Amygdala (tissue), 56 donors: ENCODE results near the gene NEURL2.
"Not testable (repeated sequence)": the region's sequence is repeated elsewhere in the genome, so short reads cannot be mapped to it uniquely, and the experiment has no call there.

Experiments used
- DNase-seq, 56 donors: peaks; one replicate each; lab custom pipeline; 2025; lab: John Stamatoyannopoulos, UW

NEURL2 gene

DNA sequence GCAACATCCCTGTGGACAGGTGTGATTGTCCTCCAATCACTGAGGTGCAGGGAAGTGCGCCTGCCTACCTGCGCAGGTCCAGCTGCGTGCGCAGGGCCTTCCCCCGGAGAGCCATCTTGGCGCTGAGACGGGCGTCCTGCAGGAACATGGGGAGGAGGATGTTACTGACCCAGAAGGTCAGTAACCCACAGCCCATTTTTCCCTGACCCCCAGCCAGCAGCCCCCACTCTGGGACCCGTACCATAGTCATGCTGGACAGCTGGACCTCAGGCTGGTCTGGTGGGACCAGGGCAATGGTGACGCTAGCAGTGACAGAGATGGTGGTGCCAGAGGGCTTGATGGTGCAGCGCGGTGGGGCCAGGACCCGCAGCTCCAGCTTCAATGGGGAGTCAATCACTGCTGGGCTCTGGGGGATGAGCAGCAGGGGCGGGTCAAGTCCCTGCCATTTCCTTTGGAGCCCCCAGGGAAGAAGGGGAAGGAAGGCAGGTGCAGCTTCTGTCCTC is 11.2 kb upstream of the NEURL2 start:
- no peak for DNase-seq

- not testable (repeated sequence) for DNase-seq
Observed at GRCh38 chr20:45901332-45901731, 10.3 kb upstream of the NEURL2 start.

DNA sequence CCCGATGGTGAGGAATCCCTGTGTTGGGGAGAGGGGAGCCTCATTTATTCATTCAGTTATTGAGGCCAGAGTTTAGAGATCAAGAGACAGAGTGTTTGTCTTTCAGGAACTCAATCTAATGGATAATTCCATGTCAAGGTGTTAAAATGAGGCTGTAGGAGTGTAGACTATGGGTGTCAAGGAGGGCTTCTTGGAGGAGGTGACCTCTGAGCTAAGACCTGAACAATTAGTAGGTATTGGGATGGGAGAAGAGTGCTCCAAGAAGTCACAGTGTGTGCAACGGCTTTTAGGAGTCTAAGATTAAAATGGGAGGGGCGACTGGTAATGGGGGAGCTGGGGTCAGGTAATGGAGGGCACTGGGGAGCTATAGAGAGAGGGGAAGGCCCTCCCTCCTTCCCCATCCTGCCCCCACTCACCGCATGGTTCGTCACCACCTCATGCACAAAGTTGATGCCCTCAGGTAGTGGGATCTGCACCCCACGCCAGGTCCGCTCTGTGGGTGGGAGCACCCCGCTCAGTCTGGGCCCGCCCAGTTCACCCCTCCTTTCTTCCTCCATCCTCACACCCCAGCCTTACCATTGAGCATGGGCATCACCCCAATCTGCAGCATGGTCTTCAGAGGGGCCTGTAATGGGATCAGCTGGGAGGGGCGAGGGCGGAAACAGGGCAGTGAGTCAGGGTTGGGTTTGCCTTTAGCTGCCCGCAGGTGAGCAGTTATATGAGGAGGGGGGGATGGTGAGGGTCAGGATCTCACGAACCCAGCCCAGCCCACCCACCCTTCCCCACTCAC is 8.2 kb upstream of the NEURL2 start:
- no peak for DNase-seq

GRCh38 chr20:45898285-45898684 is 7.3 kb upstream of the NEURL2 start:
- DNase-seq, result no peak

DNA sequence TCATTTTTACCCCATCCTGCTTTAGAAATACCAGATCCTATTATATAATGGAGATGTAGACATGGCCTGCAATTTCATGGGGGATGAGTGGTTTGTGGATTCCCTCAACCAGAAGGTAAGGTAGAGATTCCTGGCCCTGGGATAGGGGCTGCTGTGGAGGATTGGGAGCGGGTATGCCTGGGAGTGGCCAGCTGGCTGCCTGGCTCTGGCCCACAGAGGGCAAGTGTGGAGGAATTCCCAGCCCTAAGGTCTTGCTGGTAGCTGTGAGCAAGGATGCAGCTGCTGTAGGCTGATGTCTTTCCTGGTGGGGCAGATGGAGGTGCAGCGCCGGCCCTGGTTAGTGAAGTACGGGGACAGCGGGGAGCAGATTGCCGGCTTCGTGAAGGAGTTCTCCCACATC is 6.7 kb upstream of the NEURL2 start:
- DNase-seq, result no peak

DNA sequence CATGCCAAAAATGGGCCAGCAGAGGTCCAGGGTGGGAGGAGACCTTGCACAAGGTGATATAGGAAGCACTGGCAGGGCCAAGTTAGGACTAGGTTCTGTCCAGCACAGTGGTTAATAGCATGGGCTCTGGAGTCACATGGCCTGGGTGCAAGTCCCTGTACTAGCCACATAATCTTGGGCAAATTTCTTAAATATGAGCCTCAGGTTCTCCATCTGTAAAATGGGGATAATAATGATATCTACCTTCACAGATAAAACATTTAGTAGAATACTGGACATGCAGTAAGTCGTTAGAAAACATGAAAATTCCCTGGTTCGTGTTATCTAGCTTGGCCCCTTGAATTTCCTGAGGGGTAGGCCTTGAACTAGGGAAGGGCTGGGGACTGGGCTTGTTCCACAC is 6.3 kb upstream of the NEURL2 start:
- no peak for DNase-seq

DNA sequence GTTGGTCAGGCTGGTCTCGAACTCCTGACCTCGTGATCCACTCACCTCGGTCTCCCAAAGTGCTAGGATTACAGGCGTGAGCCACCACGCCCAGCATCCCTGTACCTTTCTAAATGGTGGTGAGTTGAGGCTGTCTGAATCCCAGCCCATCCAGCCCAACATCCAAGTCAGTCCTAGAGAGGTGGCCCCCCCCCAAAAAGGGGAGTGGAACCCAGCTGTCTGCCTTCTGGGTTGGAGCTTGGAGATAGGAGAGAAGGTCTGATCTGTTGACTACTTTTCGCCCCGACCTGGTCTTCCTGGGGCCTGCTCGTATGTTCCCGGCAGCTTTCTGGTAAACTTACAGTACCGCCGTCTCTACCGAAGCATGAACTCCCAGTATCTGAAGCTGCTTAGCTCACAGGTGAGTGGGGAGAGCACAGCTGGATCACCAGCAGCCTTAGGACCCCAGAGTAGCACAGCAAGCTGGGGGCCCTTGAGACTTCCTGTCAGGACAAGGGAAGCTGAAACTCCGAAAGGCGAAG is 5.7 kb upstream of the NEURL2 start:
- no peak for DNase-seq

GRCh38 chr20:45894797-45895196 is 3.8 kb upstream of the NEURL2 start:
- no peak for DNase-seq

GRCh38 chr20:45893831-45894230 is 2.8 kb upstream of the NEURL2 start:
- no peak for DNase-seq

DNA sequence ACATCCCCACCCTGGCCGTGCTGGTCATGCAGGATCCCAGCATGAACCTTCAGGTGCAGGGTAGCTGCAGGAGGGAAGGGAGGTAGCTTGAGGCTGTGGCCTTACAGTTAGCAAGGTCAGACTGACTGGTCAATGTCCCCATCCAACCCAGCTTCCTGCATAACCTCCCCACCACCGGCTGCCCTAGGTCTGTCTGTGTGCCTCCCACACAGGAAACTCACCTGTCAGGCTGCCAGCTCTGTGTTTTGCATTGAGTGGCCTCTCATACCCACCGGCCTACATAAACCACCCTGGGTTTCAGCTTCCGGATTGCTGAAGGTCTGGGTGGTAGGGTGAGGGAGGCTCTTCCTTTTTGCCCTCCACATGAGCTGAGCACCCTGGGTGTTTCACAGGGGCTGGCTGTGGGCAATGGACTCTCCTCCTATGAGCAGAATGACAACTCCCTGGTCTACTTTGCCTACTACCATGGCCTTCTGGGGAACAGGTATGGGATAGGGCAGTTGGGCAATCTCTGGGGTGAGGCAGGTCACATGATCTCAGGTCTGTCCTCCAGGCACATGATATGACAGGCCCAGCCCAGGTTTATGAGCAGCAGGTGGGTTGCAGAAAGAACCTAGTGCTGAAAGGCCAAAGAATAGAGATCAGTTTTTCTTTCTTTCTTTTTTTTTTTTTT is 2.0 kb upstream of the NEURL2 start:
- no peak for DNase-seq

DNA sequence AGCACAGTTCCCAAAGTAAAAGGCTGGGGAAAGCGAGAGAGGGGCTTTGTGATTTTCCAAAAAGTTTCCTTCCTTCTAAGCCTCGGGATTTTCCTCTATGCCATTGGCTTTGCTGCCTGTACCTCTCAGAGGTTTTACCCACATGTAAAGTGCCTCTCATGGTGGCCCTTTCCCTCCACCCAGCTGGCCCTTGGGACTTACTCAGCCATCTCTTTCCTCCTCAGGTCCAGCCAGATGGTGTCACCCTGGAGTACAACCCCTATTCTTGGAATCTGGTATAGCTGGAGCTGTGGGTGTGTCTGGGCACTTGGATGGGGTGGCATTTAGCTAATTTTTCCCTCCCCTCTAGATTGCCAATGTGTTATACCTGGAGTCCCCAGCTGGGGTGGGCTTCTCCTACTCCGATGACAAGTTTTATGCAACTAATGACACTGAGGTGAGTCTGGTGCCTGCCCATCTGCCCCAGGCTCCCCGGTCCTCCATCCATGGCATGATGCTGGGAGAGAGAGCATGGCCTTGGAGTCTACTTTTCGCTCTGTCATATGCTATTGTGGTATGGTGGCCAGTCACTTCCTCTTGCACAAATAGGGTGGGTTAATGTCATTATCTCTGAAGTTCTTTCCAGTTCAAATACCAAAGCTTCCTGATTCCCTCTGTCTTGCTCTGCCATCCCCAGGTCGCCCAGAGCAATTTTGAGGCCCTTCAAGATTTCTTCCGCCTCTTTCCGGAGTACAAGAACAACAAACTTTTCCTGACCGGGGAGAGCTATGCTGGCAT is 1.2 kb upstream of the NEURL2 start:
- peak in 2 of 56 donors; percentile 14 to 19 for DNase-seq

- peak in 52 of 56 donors; percentile 14 to 76 (median 46) for DNase-seq
Observed at GRCh38 chr20:45890077-45890984, 677 bp downstream of the NEURL2 start.

DNA sequence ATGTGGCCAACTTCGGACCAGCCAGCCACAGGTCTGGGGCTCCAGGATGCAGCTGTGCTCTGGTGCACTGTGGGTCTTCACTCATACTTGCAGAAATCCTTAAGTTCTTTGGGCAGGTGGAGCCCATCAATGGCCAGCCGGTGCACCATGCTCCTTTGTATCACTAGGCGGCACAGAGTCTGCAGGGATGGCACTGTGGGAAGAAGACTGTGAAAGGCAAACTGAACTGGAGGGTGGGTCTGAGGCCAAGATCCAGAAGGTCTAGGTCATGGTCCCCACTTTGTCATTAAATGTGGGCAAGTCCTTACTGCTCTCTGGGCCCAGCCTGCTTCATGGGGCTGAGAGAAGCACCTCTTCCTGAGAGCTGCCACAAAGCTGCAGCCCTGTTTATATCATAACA is 2.3 kb downstream of the NEURL2 start:
- no peak for DNase-seq

- no peak for DNase-seq
Observed at GRCh38 chr20:45887346-45887715, 3.7 kb downstream of the NEURL2 start, which contains the start of gene SPATA25. Gene SPATA25 (minus strand): TSS chr20:45887622. CDS start chr20:45887590, 32 bp downstream.

- DNase-seq, result no peak
Observed at GRCh38 chr20:45886590-45887345, 4.2 kb downstream of the NEURL2 start.

GRCh38 chr20:45883100-45883469 is 7.9 kb downstream of the NEURL2 start:
- no peak for DNase-seq

DNA sequence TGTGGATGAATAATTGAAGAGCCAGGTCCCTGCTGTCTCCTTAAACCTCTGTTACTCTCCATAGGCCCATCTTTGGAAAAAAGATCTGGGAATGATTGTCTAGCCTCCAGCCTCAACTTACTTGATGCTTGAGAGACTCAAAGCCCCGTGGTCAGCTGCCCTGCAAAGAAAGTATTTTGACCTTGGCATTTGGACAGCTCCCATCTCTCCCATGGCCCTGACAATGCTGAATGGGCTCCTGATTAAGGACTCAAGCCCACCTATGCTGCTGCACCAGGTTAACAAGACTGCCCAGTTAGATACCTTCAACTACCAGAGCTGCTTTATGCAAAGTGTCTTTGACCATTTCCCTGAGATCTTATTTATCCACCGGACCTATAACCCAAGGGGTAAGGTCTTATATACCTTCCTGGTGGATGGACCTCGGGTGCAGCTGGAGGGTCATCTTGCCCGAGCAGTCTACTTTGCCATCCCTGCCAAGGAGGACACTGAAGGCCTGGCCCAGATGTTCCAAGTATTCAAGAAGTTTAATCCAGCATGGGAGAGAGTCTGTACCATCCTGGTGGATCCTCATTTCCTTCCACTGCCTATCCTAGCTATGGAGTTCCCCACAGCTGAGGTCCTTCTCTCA is 8.4 kb downstream of the NEURL2 start:
- no peak for DNase-seq

DNA sequence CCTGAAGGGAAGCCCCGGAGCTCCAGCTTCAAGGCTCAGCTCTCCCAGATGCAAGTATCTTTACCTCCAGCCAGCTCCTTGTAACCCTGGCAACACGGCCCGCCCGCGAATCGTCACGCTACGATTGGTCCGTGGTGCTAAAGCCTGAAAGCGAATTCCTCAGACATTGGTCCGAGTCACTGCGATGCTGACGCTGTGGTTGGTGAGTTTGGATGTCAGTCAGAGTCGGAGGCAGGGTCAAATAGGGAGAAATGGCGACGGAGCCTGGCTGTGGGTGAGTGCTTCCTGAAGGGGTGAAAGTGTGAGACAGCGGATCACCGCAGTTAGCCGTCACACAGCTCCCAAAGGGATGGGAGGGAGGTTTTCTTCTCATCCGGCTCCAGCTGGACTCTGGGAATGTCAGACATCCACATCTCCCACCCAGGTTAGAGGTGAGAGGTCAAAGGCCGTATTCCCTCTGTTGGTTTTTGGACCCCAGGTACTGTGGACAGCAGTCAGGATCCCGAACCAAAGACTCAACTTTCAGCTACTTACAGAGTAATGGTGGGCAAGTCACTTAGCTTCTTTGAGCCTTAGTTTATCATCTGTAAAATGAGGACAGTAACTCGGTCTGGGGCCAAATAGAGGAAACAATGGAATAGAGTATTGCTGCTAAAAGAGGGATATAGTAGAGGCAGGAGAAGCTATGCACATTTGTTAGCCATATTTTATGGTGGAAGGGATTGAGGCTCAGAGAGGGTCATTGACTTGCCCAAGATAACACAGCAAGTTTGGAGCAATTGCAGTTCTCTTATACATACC is 9.8 kb downstream of the NEURL2 start, which contains the start of gene ZSWIM1:
Gene ZSWIM1 (plus strand): TSS at position 240 of the 801 bp plus-strand sequence. CDS start 1,366 bp downstream, outside the sequence.
- peak; percentile 53 to 100 (median 97) for DNase-seq
